Measurements from ENCODE around the gene DOP1A.

Gene DOP1A

DNA sequence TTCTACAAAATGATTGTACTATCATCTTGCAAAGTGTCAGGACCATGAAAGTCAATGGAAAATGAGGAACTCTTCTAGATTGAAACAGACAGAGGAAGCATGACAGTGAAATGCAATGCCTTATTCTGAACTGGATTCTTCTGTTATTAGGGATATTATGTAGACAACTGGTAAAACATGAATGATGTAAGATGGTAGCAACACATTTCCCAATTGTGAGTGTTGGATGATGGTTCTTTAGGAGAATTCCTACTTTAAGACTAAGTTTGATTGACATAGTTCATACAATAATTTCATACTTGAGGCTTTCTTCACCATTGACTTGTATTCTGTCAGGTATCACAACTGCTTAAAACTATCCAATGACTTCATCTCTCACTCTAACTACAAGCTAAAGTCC lies 6.3 kb upstream of the DOP1A start:
- Mint-ChIP-seq H3K9me3 (no peaks in the 10 kb centered on the region), H3K4me1 (peaks cover 13 to 28% of the 10 kb centered on the region in 2 donors), H3K27me3 (no peaks in the 10 kb centered on the region), H3K4me3 (no peak overlapping the region), H3K36me3 (peaks cover 20 to 25% of the 10 kb centered on the region in 2 donors), H3K27ac (no peak overlapping the region)
- ATAC-seq (replicated peaks) (no peak), DNase-seq (no peak)

GRCh38 chr6:83062225-83062624 lies 5.2 kb upstream of the DOP1A start:
- H3K36me3 Mint-ChIP-seq: peaks cover 13 to 18% of the 10 kb centered on the region in 2 donors
- H3K4me3 Mint-ChIP-seq: no peak overlapping the region
- no peak for DNase-seq
- no peaks in the 10 kb centered on the region for H3K27me3 Mint-ChIP-seq
- H3K4me1 Mint-ChIP-seq: peaks cover 13 to 29% of the 10 kb centered on the region in 2 donors
- H3K27ac Mint-ChIP-seq: no peak overlapping the region
- no peaks in the 10 kb centered on the region for H3K9me3 Mint-ChIP-seq
- no peak for ATAC-seq (replicated peaks)

GRCh38 chr6:83065511-83066192 lies 1.8 kb upstream of the DOP1A start, which contains the start of gene UBE3D:
TSS of gene UBE3D (minus strand) at chr6:83065841. CDS start at chr6:83065718, 123 bp downstream.
- Mint-ChIP-seq H3K27me3 (no peaks in the 10 kb centered on the region), H3K4me1 (peaks cover 12 to 35% of the 10 kb centered on the region in 2 donors), H3K27ac (peak within 1 kb of the TSS; percentile 90), H3K9me3 (no peaks in the 10 kb centered on the region), H3K36me3 (peaks cover 3% of the 10 kb centered on the region in 2 donors), H3K4me3 (peak within 1 kb of the TSS; percentile 93 to 97)
- peak; percentile 88 for DNase-seq
- peak; percentile 71 to 79 for ATAC-seq (replicated peaks)

- ATAC-seq (replicated peaks) (no peak), DNase-seq (no peak)
- Mint-ChIP-seq H3K27me3 (no peaks in the 10 kb centered on the region), H3K9me3 (no peaks in the 10 kb centered on the region), H3K4me1 (peaks cover 18 to 33% of the 10 kb centered on the region in 2 donors), H3K36me3 (no peaks in the 10 kb centered on the region), H3K27ac (peak overlapping the region; percentile 94), H3K4me3 (peak overlapping the region; percentile 90 to 96)
Observed at GRCh38 chr6:83068616-83069015, 1.1 kb downstream of the DOP1A start.

DNA sequence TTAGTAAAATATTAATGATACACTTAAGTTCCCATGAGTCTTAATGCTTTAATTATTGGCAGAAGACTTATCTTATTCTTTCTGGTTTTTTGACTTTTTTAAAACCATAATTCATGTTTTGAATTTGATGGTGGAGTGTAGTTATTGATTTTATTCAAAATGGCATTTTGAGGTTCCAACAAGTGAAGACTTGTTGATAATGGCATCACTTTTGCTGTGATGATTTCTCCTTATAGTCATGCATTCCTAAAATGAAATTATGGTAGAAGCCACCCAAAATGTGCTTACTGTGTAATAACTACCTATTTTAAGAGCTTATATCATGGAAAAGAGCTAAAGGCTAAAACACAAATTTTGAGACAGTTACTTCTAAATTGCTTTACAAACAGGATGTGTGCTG lies 2.2 kb downstream of the DOP1A start:
- Mint-ChIP-seq H3K36me3 (no peaks in the 10 kb centered on the region), H3K27ac (no peak overlapping the region), H3K4me1 (peaks cover 15 to 27% of the 10 kb centered on the region in 2 donors), H3K27me3 (no peaks in the 10 kb centered on the region), H3K9me3 (no peaks in the 10 kb centered on the region), H3K4me3 (no peak overlapping the region)
- DNase-seq (no peak), ATAC-seq (replicated peaks) (no peak)

GRCh38 chr6:83071023-83071422 lies 3.6 kb downstream of the DOP1A start:
- H3K9me3 Mint-ChIP-seq: no peaks in the 10 kb centered on the region
- H3K36me3 Mint-ChIP-seq: peaks cover 4 to 7% of the 10 kb centered on the region in 2 donors
- DNase-seq (peak; percentile 17), ATAC-seq (replicated peaks) (peak; percentile 71 to 72)
- no peaks in the 10 kb centered on the region for H3K27me3 Mint-ChIP-seq
- H3K4me1 Mint-ChIP-seq: peaks cover 14 to 18% of the 10 kb centered on the region in 2 donors
- H3K27ac Mint-ChIP-seq: peak overlapping the region; percentile 65
- H3K4me3 Mint-ChIP-seq: peak overlapping the region in 1 of 2 donors; percentile 11

DNA sequence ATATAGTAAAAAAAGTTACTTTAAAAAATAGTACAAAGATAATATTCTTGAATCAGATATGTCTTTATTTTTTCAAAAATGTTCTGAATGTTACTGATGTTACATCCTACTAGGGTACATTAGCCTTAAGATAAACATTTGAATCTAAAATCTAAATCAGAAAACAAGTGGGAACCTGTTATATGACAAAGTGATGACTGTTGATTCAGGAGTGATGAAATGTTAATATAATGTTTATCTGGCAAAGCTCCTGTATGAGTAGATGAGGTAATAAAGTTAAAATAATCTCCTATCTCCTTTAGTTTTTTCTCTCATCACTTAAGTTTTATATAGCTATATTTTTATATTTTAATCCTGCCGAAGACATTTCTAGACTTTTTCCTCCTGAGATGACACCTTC lies 4.2 kb downstream of the DOP1A start:
- Mint-ChIP-seq H3K9me3 (no peaks in the 10 kb centered on the region), H3K4me1 (peaks cover 12 to 16% of the 10 kb centered on the region in 2 donors), H3K27ac (no peak overlapping the region), H3K4me3 (no peak overlapping the region), H3K36me3 (peaks cover 8 to 11% of the 10 kb centered on the region in 2 donors), H3K27me3 (no peaks in the 10 kb centered on the region)
- ATAC-seq (replicated peaks): no peak
- DNase-seq: no peak

- no peak overlapping the region for H3K4me3 Mint-ChIP-seq
- no peak for DNase-seq
- H3K4me1 Mint-ChIP-seq: peaks cover 12 to 16% of the 10 kb centered on the region in 2 donors
- ATAC-seq (replicated peaks): no peak
- H3K27ac Mint-ChIP-seq: no peak overlapping the region
- H3K36me3 Mint-ChIP-seq: peaks cover 8 to 11% of the 10 kb centered on the region in 2 donors
- no peaks in the 10 kb centered on the region for H3K9me3 Mint-ChIP-seq
- no peaks in the 10 kb centered on the region for H3K27me3 Mint-ChIP-seq
Observed at GRCh38 chr6:83072726-83073125, 5.3 kb downstream of the DOP1A start.

- no peak overlapping the region for H3K4me3 Mint-ChIP-seq
- H3K36me3 Mint-ChIP-seq: peaks cover 8 to 11% of the 10 kb centered on the region in 2 donors
- H3K27ac Mint-ChIP-seq: no peak overlapping the region
- H3K27me3 Mint-ChIP-seq: no peaks in the 10 kb centered on the region
- peaks cover 13 to 16% of the 10 kb centered on the region in 2 donors for H3K4me1 Mint-ChIP-seq
- ATAC-seq (replicated peaks) (no peak), DNase-seq (no peak)
- no peaks in the 10 kb centered on the region for H3K9me3 Mint-ChIP-seq
Observed at GRCh38 chr6:83073615-83074014, 6.1 kb downstream of the DOP1A start.

GRCh38 chr6:83083476-83083875 lies 16.0 kb downstream of the DOP1A start:
- Mint-ChIP-seq H3K27me3 (no peaks in the 10 kb centered on the region), H3K9me3 (no peaks in the 10 kb centered on the region), H3K36me3 (peaks cover 8 to 16% of the 10 kb centered on the region in 2 donors), H3K4me1 (peaks cover 18 to 36% of the 10 kb centered on the region in 2 donors), H3K4me3 (no peak overlapping the region), H3K27ac (no peak overlapping the region)
- no peak for DNase-seq
- no peak for ATAC-seq (replicated peaks)

DNA sequence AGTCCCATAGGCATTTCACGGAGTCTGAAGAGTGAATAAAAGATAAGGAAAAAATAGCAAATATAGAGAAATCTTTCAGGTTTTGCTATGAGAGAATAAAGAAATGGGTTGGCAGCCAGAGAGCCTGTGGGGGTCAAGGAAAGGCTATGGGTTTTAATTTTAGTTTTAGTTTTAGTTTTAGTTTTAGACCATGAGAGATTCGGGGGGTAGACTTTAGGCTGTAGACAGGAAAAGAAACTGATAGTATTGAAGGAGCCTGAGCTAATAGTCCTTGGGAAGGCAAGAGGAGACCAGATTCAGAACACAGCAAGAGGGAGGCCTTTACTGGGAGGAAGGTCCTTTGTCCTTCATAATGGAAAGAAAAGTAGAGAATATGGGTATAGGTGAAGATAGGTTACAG lies 19.3 kb downstream of the DOP1A start:
- DNase-seq: no peak
- H3K27me3 Mint-ChIP-seq: no peaks in the 10 kb centered on the region
- peak overlapping the region; percentile 7 for H3K27ac Mint-ChIP-seq
- ATAC-seq (replicated peaks): peak in 1 of 2 donors; percentile 53
- H3K4me3 Mint-ChIP-seq: peak overlapping the region in 1 of 2 donors; percentile 31
- H3K9me3 Mint-ChIP-seq: peaks cover 0 to 1% of the 10 kb centered on the region in 2 donors
- peaks cover 11 to 21% of the 10 kb centered on the region in 2 donors for H3K36me3 Mint-ChIP-seq
- H3K4me1 Mint-ChIP-seq: peaks cover 16 to 18% of the 10 kb centered on the region in 2 donors

GRCh38 chr6:83092756-83093399 lies 25.4 kb downstream of the DOP1A start:
- Mint-ChIP-seq H3K9me3 (peaks cover 4% of the 10 kb centered on the region in 2 donors), H3K4me3 (no peak overlapping the region), H3K4me1 (peaks cover 0 to 5% of the 10 kb centered on the region in 2 donors), H3K27me3 (no peaks in the 10 kb centered on the region), H3K27ac (no peak overlapping the region), H3K36me3 (peaks cover 7 to 14% of the 10 kb centered on the region in 2 donors)
- ATAC-seq (replicated peaks) (no peak), DNase-seq (no peak)

DNA sequence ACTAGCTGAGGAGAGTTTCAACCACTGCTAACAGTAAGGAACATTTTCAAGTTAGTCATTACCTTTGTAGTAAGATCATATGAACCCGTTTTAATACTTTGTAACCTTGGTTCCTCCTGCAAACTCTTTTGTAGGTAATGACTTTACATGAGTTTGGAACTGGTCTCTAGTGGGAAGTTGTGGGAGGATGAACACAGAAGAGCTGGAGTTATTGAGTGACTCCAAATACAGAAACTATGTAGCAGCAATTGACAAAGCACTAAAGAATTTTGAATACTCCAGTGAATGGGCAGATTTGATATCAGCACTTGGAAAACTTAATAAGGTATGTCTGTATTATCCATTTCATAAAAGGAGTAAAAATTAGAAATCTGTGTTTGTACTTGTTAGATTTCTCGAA lies 29.3 kb downstream of the DOP1A start:
- peaks cover 15 to 21% of the 10 kb centered on the region in 2 donors for H3K36me3 Mint-ChIP-seq
- ATAC-seq (replicated peaks): no peak
- no peak overlapping the region for H3K4me3 Mint-ChIP-seq
- H3K4me1 Mint-ChIP-seq: peaks cover 0 to 4% of the 10 kb centered on the region in 2 donors
- H3K27ac Mint-ChIP-seq: no peak overlapping the region
- H3K9me3 Mint-ChIP-seq: peaks cover 3 to 4% of the 10 kb centered on the region in 2 donors
- no peaks in the 10 kb centered on the region for H3K27me3 Mint-ChIP-seq
- DNase-seq: no peak

DNA sequence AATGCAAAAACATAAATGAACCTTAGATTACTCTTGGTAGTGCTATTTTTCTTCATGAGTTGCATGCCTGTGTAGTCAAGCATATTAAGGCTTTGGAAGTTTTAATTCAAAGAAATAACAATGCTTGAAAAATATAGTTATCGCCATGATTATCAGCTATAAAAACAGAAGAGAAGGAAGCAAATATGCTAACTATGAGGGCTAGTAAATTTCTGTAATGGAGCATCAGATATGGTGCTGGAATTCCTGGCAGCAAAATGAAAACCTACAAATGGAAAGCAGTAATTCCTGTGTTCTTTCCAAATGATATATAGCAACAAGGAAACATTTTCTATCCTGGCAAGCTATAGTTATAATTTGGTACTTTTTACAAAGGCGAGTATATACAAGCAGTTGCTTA lies 29.7 kb downstream of the DOP1A start:
- H3K27ac Mint-ChIP-seq: no peak overlapping the region

GRCh38 chr6:83097675-83098074 lies 30.2 kb downstream of the DOP1A start:
- ATAC-seq (replicated peaks): no peak
- Mint-ChIP-seq H3K36me3 (peaks cover 22 to 30% of the 10 kb centered on the region in 2 donors), H3K27ac (no peak overlapping the region), H3K4me1 (peaks cover 0 to 2% of the 10 kb centered on the region in 2 donors), H3K9me3 (peaks cover 3 to 4% of the 10 kb centered on the region in 2 donors), H3K4me3 (no peak overlapping the region), H3K27me3 (no peaks in the 10 kb centered on the region)
- no peak for DNase-seq

More for the DNA sequence above, 29.7 kb downstream of the DOP1A start:
- Mint-ChIP-seq H3K4me3 (no peak overlapping the region), H3K9me3 (peaks cover 3 to 4% of the 10 kb centered on the region in 2 donors), H3K36me3 (peaks cover 19 to 25% of the 10 kb centered on the region in 2 donors), H3K4me1 (peaks cover 0 to 4% of the 10 kb centered on the region in 2 donors), H3K27me3 (no peaks in the 10 kb centered on the region)
- ATAC-seq (replicated peaks) (no peak), DNase-seq (no peak)
